Measurements from ENCODE around the gene FBF1.

DNA sequence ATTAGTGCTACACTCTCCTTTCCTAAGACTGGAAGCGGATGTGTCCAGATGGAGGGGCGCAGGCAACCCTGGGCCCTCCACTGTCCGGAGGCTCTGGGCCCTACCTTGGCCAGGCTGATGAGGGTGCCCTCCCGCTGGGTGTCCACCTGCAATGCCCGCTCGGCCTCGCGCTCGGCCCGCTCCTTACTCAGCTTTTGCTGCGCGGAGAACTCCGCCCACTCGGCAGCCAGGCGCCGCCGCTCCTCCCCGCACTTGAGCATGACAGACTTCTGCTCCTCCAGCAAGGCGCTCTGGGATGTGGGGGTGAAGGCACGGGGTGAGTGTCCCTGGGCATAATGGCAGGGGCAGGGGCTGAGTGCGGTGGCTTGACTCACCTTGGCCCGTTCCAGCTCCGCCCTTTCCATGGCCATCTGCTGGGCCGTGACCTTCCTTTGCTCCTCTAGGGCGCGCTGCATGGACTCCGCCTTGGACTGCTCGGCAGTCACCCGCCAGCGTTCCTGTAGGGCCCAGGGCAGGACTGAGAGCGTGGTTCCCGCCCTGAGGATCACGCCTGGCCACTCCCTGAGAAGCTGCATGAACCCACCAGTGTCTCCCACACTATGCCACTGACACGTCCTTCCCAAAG lies 26.1 kb downstream of the FBF1 start:
- TF ChIP-seq POLR2AphosphoS5 (IDR thresholded peaks at IDR 0.05) (no peak), EZH2 (IDR thresholded peaks at IDR 0.05; ENCODE audit: borderline replicate concordance, insufficient read depth, low read length, poor library complexity, severe bottlenecking) (no peak)
- TF ChIP-seq, protein P1, sequence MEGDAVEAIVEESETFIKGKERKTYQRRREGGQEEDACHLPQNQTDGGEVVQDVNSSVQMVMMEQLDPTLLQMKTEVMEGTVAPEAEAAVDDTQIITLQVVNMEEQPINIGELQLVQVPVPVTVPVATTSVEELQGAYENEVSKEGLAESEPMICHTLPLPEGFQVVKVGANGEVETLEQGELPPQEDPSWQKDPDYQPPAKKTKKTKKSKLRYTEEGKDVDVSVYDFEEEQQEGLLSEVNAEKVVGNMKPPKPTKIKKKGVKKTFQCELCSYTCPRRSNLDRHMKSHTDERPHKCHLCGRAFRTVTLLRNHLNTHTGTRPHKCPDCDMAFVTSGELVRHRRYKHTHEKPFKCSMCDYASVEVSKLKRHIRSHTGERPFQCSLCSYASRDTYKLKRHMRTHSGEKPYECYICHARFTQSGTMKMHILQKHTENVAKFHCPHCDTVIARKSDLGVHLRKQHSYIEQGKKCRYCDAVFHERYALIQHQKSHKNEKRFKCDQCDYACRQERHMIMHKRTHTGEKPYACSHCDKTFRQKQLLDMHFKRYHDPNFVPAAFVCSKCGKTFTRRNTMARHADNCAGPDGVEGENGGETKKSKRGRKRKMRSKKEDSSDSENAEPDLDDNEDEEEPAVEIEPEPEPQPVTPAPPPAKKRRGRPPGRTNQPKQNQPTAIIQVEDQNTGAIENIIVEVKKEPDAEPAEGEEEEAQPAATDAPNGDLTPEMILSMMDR (IDR thresholded peaks at IDR 0.05; ENCODE audit: poor library complexity, severe bottlenecking) = no peak
